HFF-Myc (cell line): Measurements from ENCODE around the gene LRG1.

Source experiments
- DNase-seq: peaks from one replicate; pipeline ENCODE4 v3.0.0-alpha.2; 2011; ENCODE audit warnings: low read depth; ENCODE audit errors: extremely low read depth
- H3K4me3 ChIP-seq: replicated peaks from 2 replicates; pipeline ENCODE4 v1.5.1; 2011; ENCODE audit warnings: low read depth, mild to moderate bottlenecking, control low read depth, low read length
- CTCF ChIP-seq: IDR thresholded peaks from 2 replicates; pipeline ENCODE4 v1.5.1; 2012; ENCODE audit warnings: mild to moderate bottlenecking, low read depth, low read length, control low read depth; ENCODE audit errors: missing control alignments

The LRG1 gene

GRCh38 chr19:4493104-4493928 is 46.5 kb downstream of the LRG1 start:
- H3K4me3 ChIP-seq: no peak overlapping the region
- no peak for TF ChIP-seq CTCF
- no peak for DNase-seq

GRCh38 chr19:4492337-4493103 is 47.3 kb downstream of the LRG1 start:
- no peak overlapping the region for H3K4me3 ChIP-seq
- TF ChIP-seq CTCF: no peak

GRCh38 chr19:4491446-4491845 is 48.4 kb downstream of the LRG1 start:
- TF ChIP-seq CTCF: no peak
- no peak for DNase-seq
- no peak overlapping the region for H3K4me3 ChIP-seq

More at GRCh38 chr19:4492337-4493103, 47.3 kb downstream of the LRG1 start:
- DNase-seq: no peak

GRCh38 chr19:4488496-4488895 is 51.3 kb downstream of the LRG1 start:
- no peak for TF ChIP-seq CTCF
- no peak for DNase-seq
- no peak overlapping the region for H3K4me3 ChIP-seq

GRCh38 chr19:4487572-4487971 is 52.3 kb downstream of the LRG1 start:
- TF ChIP-seq CTCF: no peak
- no peak for DNase-seq
- no peak overlapping the region for H3K4me3 ChIP-seq
